Upper lobe of left lung (tissue), 4 donors: ENCODE data around the gene NREP.

ENCODE experiments used
- POLR2A ChIP-seq, 4 donors: fragments of 450-650 bp; IDR thresholded peaks; one replicate each; pipeline ENCODE4 v1.5.1; 2016 to 2017; ENCODE audit warnings: antibody characterized with exemption in 4 of 4, mild to moderate bottlenecking in 2 of 4
- POLR2AphosphoS5 ChIP-seq, 2 donors: sonication (generic); formaldehyde crosslinking; IDR thresholded peaks; one replicate each; pipeline ENCODE4 v1.5.1; 2017; ENCODE audit warnings: antibody characterized with exemption in 2 of 2
- TF ChIP-seq, protein P1 (sequence below), 6 experiments: fragments of 450-650 bp in 4 of 6; fragments of 200-600 bp in 2 of 6; sonication (generic) in 2 of 6; IDR thresholded peaks; one replicate each; pipeline ENCODE4 v1.5.1; 2016 to 2019; ENCODE audit warnings: antibody characterized with exemption in 6 of 6

DNA sequence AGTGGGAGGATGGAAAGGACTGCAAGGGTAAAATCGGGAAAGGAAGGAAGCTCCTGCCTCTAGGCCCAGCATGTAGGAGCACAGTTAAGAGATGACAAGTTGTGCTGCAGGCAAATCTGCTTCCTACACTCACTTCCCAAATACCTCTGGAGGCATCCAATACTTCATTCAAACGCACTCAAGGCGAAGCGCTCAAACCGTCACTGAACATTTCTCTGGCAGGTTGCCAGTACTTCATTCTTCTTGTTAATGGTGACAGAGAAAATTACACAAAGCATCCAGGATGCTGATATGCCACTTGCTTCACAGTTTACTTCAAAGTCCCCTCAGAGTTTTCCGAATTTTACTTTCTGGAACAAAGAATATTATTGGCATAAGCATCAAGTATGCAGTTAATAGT lies 59.8 kb downstream of the NREP start:
- TF ChIP-seq, protein P1, sequence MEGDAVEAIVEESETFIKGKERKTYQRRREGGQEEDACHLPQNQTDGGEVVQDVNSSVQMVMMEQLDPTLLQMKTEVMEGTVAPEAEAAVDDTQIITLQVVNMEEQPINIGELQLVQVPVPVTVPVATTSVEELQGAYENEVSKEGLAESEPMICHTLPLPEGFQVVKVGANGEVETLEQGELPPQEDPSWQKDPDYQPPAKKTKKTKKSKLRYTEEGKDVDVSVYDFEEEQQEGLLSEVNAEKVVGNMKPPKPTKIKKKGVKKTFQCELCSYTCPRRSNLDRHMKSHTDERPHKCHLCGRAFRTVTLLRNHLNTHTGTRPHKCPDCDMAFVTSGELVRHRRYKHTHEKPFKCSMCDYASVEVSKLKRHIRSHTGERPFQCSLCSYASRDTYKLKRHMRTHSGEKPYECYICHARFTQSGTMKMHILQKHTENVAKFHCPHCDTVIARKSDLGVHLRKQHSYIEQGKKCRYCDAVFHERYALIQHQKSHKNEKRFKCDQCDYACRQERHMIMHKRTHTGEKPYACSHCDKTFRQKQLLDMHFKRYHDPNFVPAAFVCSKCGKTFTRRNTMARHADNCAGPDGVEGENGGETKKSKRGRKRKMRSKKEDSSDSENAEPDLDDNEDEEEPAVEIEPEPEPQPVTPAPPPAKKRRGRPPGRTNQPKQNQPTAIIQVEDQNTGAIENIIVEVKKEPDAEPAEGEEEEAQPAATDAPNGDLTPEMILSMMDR (IDR thresholded peaks at IDR 0.05): no peak
- TF ChIP-seq POLR2A (IDR thresholded peaks at IDR 0.05): no peak
- no peak for TF ChIP-seq POLR2AphosphoS5 (IDR thresholded peaks at IDR 0.05)
